DMS114 treated with DMSO at 0.1 percent for 48 hours (cell line): Measurements from ENCODE around the gene GARIN5B.
"Not testable (repeated sequence)": the region's sequence is repeated elsewhere in the genome, so short reads cannot be mapped to it uniquely, and the experiment has no call there.

ENCODE experiments used
- DNase-seq: peaks from one replicate; lab custom pipeline; 2025; ENCODE audit not compliant: unreplicated experiment; lab: John Stamatoyannopoulos, UW

The GARIN5B gene

DNA sequence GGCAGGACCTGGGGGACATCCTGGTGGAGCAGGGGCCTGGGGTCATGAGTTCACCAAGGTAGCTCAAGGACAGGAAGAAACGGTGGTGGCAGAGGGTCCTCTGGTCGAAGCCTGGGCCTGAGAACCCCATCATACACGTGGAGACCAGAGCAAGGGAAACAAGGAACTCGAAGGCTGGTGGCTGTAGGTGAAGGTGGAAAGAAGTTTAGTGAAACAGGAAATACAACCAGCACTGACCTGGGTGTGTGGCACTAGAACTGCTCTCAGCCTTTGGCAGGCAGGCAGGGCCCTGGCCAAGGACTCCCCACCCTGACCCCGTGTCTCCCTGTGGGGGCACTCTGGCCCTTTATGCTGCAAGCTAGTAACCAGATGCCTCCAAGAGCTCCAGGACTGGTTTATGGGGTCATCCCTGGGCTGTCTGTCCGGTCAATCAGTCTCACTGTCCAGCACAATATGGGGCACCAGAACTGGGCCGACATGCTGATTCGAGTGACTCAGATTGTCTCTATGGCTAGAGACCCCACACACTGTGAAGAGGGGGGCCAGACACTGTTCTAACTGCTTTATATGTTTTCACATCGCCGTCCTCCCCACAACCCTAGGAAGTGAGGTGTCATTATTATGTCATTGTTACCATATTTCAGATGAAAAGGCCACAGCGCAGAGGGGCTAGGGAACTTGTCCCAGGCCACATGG lies 12.3 kb downstream of the GARIN5B start:
- no peak for DNase-seq

DNA sequence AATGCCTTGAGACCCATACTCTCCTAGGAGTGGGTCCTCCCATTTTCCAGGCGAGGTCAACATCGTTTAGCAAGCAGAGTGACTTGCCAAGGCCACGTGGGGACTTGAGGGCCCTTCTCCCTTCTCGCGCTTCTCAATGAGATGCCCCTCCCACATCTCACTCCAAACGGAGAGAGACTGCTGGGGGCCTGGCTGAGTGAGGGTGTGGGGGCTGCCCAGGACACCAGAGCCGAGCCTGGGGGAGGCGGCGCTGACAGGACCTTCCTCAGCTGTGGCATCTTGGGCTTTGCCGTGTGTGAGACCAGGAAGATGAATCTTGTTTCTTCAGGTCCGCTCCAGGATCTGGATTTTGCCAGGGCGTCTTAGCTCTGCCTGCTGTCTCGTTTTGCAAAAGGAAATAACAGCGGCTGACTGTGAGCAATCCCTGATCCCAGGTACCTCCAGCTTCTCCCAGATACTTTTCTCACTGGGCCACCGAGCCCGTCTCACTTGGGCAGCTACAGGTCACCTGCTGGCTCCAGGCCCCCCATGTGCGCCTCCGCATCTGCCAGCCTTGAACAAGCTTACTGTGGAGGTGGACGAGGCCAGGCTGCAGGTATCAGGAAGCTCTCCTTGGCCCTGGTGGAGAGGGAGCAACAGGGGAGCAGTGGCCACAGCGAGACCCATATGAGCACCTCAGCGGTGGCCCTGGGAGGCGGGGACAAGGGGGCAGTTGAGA lies 14.6 kb downstream of the GARIN5B start:
- no peak for DNase-seq

GRCh38 chr19:55347442-55348009 lies 15.5 kb downstream of the GARIN5B start:
- DNase-seq: no peak

GRCh38 chr19:55346725-55347441 lies 16.2 kb downstream of the GARIN5B start:
- no peak for DNase-seq

- no peak for DNase-seq
Observed at GRCh38 chr19:55345818-55346724, 17.0 kb downstream of the GARIN5B start.

DNA sequence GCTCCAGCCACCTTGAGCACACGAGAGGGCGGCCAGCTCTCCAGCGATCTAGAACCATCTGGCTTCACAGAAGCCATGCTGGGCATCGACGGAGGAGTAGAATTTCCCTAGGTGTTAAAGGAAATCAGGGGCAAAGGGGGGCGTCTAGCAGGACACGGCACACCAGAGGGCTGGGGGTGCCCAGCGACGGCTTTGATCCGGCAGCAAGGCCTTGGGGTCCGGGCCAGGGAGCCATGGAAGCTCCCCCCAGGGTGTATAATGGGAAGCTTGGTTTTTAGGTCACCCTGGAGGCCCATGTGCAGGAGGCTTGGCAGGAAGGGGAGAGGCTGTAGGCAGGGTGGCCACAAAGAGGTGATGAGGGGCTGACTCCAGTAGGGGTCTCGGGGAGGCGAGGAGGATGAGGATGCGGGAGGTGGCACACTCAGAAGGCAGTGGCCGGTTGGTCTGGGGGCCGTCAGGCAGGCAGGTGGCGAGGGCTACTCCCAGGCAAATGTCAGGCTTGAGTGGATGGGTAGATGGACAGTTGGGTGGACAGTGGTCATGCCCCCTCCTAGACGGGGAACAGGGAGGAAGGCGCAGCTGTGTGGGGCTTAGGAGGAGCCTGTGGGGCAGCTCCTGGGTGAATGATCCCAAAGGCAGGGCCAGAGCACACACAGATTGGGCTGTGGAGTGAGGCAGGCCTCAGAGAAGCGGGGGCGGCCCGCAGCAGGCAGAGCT lies 17.8 kb downstream of the GARIN5B start:
- no peak for DNase-seq

DNA sequence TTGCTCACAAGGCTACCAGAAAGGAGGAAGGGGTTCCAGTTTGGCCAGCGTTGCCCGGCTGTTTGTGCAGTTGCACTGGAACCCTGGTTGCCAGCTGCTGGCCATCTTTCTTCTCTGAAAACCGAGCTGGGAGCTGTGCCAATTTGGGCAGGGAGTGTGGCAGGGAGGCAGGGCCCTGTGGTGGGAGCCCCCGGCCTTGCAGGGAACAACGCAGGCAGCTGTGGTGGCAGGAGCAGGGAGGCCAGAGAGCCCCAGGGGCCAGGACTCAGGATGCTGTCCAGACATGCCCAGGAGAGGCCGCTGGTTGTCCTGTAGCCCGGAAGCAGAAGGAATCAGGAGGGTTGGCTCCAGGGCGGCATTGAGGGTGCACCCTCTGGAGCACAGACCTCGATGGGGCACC lies 18.6 kb downstream of the GARIN5B start:
- DNase-seq: no peak

- DNase-seq: no peak
Observed at GRCh38 chr19:55341595-55342531, 21.2 kb downstream of the GARIN5B start.

GRCh38 chr19:55341171-55341588 lies 21.9 kb downstream of the GARIN5B start:
- no peak for DNase-seq

- DNase-seq: no peak
Observed at GRCh38 chr19:55340784-55341147, 22.3 kb downstream of the GARIN5B start.

DNA sequence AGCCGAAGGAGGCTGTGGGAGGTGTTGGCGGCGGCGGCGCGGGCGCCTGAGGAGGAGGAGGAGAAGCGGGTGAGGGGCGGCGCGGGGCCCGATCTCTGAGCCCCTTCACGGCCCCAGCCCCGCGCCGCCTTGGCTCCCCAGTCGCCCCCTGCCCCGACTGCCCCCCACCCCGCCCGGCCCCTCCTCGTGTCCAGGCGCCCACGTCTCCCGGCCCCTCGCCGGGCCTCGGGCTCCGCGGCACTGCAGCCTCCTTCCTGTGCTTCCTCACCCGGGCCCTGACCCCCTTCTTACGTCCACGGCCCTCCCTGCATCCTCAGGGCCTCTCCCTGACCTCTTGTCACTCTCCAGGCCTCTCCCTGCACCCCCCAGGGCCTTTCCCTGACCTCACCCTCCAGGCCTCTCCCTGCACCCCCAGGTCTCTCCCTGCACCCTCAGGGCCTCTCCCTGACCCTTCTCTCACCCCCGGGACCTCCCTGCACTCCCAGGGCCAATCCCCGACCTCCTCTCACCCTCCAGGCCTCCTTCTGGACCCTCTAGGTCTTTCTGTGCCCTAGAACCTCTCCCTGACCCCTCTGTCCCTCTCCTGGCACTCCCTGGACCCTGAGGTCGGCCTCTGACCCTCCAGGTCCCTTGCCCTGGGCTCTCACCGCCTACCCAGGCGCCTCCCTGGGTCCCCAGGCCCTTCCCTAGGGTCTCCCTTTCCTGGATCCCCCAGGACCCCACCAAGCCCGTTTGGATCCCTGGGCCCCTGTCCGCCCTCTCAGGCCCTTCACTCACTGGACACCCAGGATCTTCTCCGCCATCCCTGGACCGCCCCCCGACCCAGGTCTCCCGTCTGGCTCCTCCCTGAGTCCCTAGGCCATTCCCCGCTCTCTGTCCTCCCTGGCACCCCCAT lies 22.9 kb downstream of the GARIN5B start:
- DNase-seq: no peak

- DNase-seq: peak; percentile 100
Observed at GRCh38 chr19:55339105-55339888, 23.8 kb downstream of the GARIN5B start, which contains the start of gene KMT5C. Gene KMT5C, plus strand, starts transcription at chr19:55339876. Its CDS starts 2,061 bp downstream, at chr19:55341937.

- DNase-seq: no peak
Observed at GRCh38 chr19:55336101-55336500, 27.0 kb downstream of the GARIN5B start.

GRCh38 chr19:55333870-55334269 lies 29.2 kb downstream of the GARIN5B start:
- no peak for DNase-seq

DNA sequence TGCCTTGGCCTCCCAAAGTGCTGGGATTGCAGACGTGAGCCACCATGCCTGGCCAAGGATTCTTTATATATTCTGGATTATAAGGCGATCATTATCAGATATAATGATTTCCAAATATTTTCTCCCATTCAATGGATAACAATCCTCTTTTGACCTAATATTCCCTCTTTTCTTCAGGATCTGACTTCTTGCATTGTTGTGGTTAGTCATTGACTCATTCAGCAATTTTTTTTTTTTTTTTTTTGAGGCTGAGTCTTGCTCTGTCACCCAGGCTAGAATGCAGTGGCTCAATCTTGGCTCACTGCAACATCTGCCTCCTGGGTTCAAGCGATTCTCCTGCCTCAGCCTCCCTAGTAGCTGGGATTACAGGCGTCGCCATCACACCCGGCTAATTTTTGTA lies 33.3 kb downstream of the GARIN5B start:
- not testable (repeated sequence) for DNase-seq

- peak; percentile 44 for DNase-seq
Observed at GRCh38 chr19:55328774-55329318, 34.2 kb downstream of the GARIN5B start.

GRCh38 chr19:55325172-55325571 lies 37.9 kb downstream of the GARIN5B start, which contains the start of gene TMEM150B:
Gene TMEM150B, minus strand, starts transcription at chr19:55325341. Its CDS starts 4,305 bp downstream, at chr19:55321036.
- DNase-seq: no peak
